ENCODE measurements around the gene RHOH. TPM values are rescaled to one million over a fixed set of nuclear protein-coding genes. Genes with fewer than 3 reads are reported as not detected.

RHOH gene
- polyA plus RNA-seq, 1 experiment: not detected

- DNase-seq (ENCODE audit: low read depth, low spot score): no peak
- Histone ChIP-seq H3K9me3 (ENCODE audit: control insufficient read depth, insufficient read depth, low read length) (no peaks in the 10 kb centered on the region), H3K27me3 (ENCODE audit: control insufficient read depth, insufficient read depth, low read length) (no peaks in the 10 kb centered on the region), H3K27ac (ENCODE audit: low read depth, low read length) (no peak overlapping the region), H3K4me3 (ENCODE audit: low read depth, low read length) (no peak overlapping the region)
- POLR2A ChIA-PET: no interaction called here
- CTCF ChIA-PET: no interaction called here
- TF ChIP-seq, protein P1, sequence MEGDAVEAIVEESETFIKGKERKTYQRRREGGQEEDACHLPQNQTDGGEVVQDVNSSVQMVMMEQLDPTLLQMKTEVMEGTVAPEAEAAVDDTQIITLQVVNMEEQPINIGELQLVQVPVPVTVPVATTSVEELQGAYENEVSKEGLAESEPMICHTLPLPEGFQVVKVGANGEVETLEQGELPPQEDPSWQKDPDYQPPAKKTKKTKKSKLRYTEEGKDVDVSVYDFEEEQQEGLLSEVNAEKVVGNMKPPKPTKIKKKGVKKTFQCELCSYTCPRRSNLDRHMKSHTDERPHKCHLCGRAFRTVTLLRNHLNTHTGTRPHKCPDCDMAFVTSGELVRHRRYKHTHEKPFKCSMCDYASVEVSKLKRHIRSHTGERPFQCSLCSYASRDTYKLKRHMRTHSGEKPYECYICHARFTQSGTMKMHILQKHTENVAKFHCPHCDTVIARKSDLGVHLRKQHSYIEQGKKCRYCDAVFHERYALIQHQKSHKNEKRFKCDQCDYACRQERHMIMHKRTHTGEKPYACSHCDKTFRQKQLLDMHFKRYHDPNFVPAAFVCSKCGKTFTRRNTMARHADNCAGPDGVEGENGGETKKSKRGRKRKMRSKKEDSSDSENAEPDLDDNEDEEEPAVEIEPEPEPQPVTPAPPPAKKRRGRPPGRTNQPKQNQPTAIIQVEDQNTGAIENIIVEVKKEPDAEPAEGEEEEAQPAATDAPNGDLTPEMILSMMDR (IDR thresholded peaks at IDR 0.05; ENCODE audit: low read depth, low read length): no peak
Observed at GRCh38 chr4:40157436-40157835, 39.4 kb upstream of the RHOH start.

DNA sequence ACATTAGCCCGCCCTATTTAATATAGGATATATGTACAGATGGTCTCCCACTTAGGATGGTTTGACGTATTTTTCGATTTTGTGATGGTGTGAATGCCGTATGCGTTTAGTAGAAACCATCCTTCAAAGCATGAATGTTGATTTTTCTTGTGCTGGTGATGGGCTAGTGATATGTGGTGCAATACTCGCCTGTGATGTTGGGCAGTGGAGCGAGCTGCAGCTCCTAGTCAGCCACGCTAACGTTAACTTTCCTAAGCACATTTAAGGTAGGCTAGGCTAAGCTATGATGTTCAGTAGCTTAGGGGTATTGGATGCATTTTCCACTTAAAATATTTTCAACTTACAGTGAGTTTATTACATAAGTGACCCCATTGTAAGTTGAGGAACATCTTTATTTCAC, 36.6 kb upstream of the RHOH start:
- no peak for DNase-seq (ENCODE audit: low read depth, low spot score)
- ChIA-PET POLR2A (no interaction called here), CTCF (interaction anchor here (1.4 kb wide), 1 partner anchor 10 kb away, joined by 7 read pairs; no protein-coding TSS in a partner anchor)
- TF ChIP-seq, protein P1 (IDR thresholded peaks at IDR 0.05; ENCODE audit: low read depth, low read length): no peak
- no peaks in the 10 kb centered on the region for H3K9me3 ChIP-seq (ENCODE audit: control insufficient read depth, insufficient read depth, low read length)
- no peaks in the 10 kb centered on the region for H3K27me3 ChIP-seq (ENCODE audit: control insufficient read depth, insufficient read depth, low read length)
- no peak overlapping the region for H3K27ac ChIP-seq (ENCODE audit: low read depth, low read length)
- H3K4me3 ChIP-seq (ENCODE audit: low read depth, low read length): no peak overlapping the region

DNA sequence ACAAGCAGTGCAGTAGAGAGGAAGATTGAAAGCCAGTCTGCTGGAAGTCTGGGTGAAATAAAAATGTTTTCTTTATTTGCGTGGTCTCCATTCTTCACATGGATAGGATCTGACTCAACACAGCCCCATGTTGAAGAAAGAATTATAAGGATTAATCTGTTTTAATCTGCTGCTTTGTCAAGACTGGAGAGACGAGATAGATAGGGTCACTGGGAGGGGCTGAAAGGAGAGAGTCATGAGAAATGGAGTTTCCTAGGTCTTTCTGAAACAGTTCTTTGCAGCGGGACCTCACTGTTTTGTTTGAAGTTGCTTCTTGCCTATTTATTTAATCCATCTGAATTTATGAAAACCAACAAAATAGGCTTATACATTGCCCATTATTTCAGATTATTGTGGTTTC, 32.4 kb upstream of the RHOH start:
- POLR2A ChIA-PET: no interaction called here

GRCh38 chr4:40165916-40166315, 30.9 kb upstream of the RHOH start:
- CTCF ChIA-PET: no interaction called here
- DNase-seq (ENCODE audit: low read depth, low spot score): no peak
- TF ChIP-seq, protein P1 (IDR thresholded peaks at IDR 0.05; ENCODE audit: low read depth, low read length): no peak
- POLR2A ChIA-PET: no interaction called here
- no peak overlapping the region for H3K4me3 ChIP-seq (ENCODE audit: low read depth, low read length)
- no peaks in the 10 kb centered on the region for H3K9me3 ChIP-seq (ENCODE audit: control insufficient read depth, insufficient read depth, low read length)
- H3K27me3 ChIP-seq (ENCODE audit: control insufficient read depth, insufficient read depth, low read length): no peaks in the 10 kb centered on the region
- H3K27ac ChIP-seq (ENCODE audit: low read depth, low read length): no peak overlapping the region

More for the DNA sequence above, 32.4 kb upstream of the RHOH start:
- TF ChIP-seq, protein P1 (IDR thresholded peaks at IDR 0.05; ENCODE audit: low read depth, low read length): no peak
- no peaks in the 10 kb centered on the region for H3K9me3 ChIP-seq (ENCODE audit: control insufficient read depth, insufficient read depth, low read length)
- H3K27ac ChIP-seq (ENCODE audit: low read depth, low read length): no peak overlapping the region
- CTCF ChIA-PET: interaction anchor here (0.7 kb wide), 1 partner anchor 15 kb away, joined by 4 read pairs; no protein-coding TSS in a partner anchor
- no peak overlapping the region for H3K4me3 ChIP-seq (ENCODE audit: low read depth, low read length)
- no peak for DNase-seq (ENCODE audit: low read depth, low spot score)
- H3K27me3 ChIP-seq (ENCODE audit: control insufficient read depth, insufficient read depth, low read length): no peaks in the 10 kb centered on the region

DNA sequence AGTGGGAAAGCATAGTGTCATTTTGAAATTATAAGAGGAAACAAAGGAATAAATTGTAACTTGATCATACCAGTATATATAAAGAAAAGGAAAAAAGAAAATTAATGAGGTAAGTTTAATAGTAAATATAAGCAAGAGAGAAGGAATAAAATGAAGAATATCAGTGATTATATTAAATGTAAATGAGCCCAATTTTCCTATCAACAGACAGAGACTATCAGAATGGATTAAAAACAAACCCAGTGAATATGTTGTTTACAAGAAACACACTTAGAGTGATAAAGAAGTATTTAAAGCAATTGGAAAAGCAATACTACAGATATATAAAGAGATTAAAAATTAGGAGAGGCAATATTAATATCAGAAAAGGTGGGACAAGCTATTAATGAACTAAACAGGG, 28.8 kb upstream of the RHOH start:
- CTCF ChIA-PET: no interaction called here
- POLR2A ChIA-PET: no interaction called here
- no peaks in the 10 kb centered on the region for H3K27me3 ChIP-seq (ENCODE audit: control insufficient read depth, insufficient read depth, low read length)
- TF ChIP-seq, protein P1 (IDR thresholded peaks at IDR 0.05; ENCODE audit: low read depth, low read length): no peak
- no peak overlapping the region for H3K4me3 ChIP-seq (ENCODE audit: low read depth, low read length)
- no peak for DNase-seq (ENCODE audit: low read depth, low spot score)
- no peak overlapping the region for H3K27ac ChIP-seq (ENCODE audit: low read depth, low read length)
- no peaks in the 10 kb centered on the region for H3K9me3 ChIP-seq (ENCODE audit: control insufficient read depth, insufficient read depth, low read length)

All from AG04450 (cell line).